ENCODE results near the gene CTNNA3. TPM values are rescaled to one million over a fixed set of nuclear protein-coding genes. Genes with fewer than 3 reads are reported as not detected.

CTNNA3 gene
- total RNA-seq, 1 experiment from 2014 or later, result 0.85 TPM

GRCh38 chr10:66455304-66455703 is 1240.7 kb downstream of the CTNNA3 start:
- in situ Hi-C loops (cut with HindIII; ENCODE audit: low pct_unique_long_range_greater_than_20kb, low sequenced_read_pairs), result no loop called here
- no peak for TF ChIP-seq TCF7L2 (IDR thresholded peaks at IDR 0.05; ENCODE audit: low read depth, low read length)
- TF ChIP-seq, protein P1, sequence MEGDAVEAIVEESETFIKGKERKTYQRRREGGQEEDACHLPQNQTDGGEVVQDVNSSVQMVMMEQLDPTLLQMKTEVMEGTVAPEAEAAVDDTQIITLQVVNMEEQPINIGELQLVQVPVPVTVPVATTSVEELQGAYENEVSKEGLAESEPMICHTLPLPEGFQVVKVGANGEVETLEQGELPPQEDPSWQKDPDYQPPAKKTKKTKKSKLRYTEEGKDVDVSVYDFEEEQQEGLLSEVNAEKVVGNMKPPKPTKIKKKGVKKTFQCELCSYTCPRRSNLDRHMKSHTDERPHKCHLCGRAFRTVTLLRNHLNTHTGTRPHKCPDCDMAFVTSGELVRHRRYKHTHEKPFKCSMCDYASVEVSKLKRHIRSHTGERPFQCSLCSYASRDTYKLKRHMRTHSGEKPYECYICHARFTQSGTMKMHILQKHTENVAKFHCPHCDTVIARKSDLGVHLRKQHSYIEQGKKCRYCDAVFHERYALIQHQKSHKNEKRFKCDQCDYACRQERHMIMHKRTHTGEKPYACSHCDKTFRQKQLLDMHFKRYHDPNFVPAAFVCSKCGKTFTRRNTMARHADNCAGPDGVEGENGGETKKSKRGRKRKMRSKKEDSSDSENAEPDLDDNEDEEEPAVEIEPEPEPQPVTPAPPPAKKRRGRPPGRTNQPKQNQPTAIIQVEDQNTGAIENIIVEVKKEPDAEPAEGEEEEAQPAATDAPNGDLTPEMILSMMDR (IDR thresholded peaks at IDR 0.05), result 0 out of 2 replicates have a peak, but pooled peaks have one; percentile 8
- TF ChIP-seq REST (IDR thresholded peaks at IDR 0.05; ENCODE audit: insufficient read depth in 1 of 2, low read depth in 2 of 2, low read length in 1 of 2), result no peak
- no peak for TF ChIP-seq SIN3A (IDR thresholded peaks at IDR 0.05; ENCODE audit: borderline replicate concordance, insufficient read depth, low read depth, low read length)
- no peak for TF ChIP-seq POLR2AphosphoS5 (IDR thresholded peaks at IDR 0.05; ENCODE audit: low read depth, low read length)
- Histone ChIP-seq H3K36me3 (ENCODE audit: control insufficient read depth, insufficient read depth, low read length) (no peaks in the 10 kb centered on the region), H3K4me3 (ENCODE audit: low read depth in 2 of 2, low read length in 2 of 2) (no peak overlapping the region), H3K27me3 (ENCODE audit: control insufficient read depth, insufficient read depth, low read length) (no peaks in the 10 kb centered on the region), H3K9me3 (ENCODE audit: control insufficient read depth, insufficient read depth, low read depth, low read length) (no peaks in the 10 kb centered on the region; the same call in 1 of the 2 replicates), H3K27ac (ENCODE audit: low read length) (no peak overlapping the region), H3K4me1 (ENCODE audit: control insufficient read depth, insufficient read depth, low read length) (no peaks in the 10 kb centered on the region)
- POLR2A ChIA-PET, result no interaction called here
- ATAC-seq (no peak), DNase-seq (ENCODE audit: low read depth, low spot score) (no peak)
- intact Hi-C loops (cut with micrococcal nuclease; ENCODE audit: unreplicated experiment), result no loop called here
- CTCF ChIA-PET, result no interaction called here
- BruUV-seq (replicated peaks), result no TSS peak

- Histone ChIP-seq H3K27me3 (ENCODE audit: control insufficient read depth, insufficient read depth, low read length) (no peaks in the 10 kb centered on the region), H3K9me3 (ENCODE audit: control insufficient read depth, insufficient read depth, low read depth, low read length) (no peaks in the 10 kb centered on the region), H3K27ac (ENCODE audit: low read length) (no peak overlapping the region), H3K4me1 (ENCODE audit: control insufficient read depth, insufficient read depth, low read length) (no peaks in the 10 kb centered on the region), H3K4me3 (ENCODE audit: low read depth in 2 of 2, low read length in 2 of 2) (no peak overlapping the region), H3K36me3 (ENCODE audit: control insufficient read depth, insufficient read depth, low read length) (no peaks in the 10 kb centered on the region)
- ATAC-seq (no peak), DNase-seq (ENCODE audit: low read depth, low spot score) (no peak)
- no peak for TF ChIP-seq REST (IDR thresholded peaks at IDR 0.05; ENCODE audit: insufficient read depth in 1 of 2, low read depth in 2 of 2, low read length in 1 of 2)
- TF ChIP-seq SIN3A (IDR thresholded peaks at IDR 0.05; ENCODE audit: borderline replicate concordance, insufficient read depth, low read depth, low read length), result no peak
- no peak for TF ChIP-seq TCF7L2 (IDR thresholded peaks at IDR 0.05; ENCODE audit: low read depth, low read length)
- TF ChIP-seq POLR2AphosphoS5 (IDR thresholded peaks at IDR 0.05; ENCODE audit: low read depth, low read length), result no peak
- TF ChIP-seq, protein P1 (IDR thresholded peaks at IDR 0.05), result no peak
- in situ Hi-C loops (cut with HindIII; ENCODE audit: low pct_unique_long_range_greater_than_20kb, low sequenced_read_pairs), result no loop called here
- BruUV-seq (replicated peaks), result no TSS peak
- intact Hi-C loops (cut with micrococcal nuclease; ENCODE audit: unreplicated experiment), result no loop called here
- POLR2A ChIA-PET, result no interaction called here
- CTCF ChIA-PET, result no interaction called here
These were observed 1255.4 kb downstream of the CTNNA3 start for GRCh38 chr10:66440568-66440967.
